ENCODE measurements around the gene MEX3B. TPM values are rescaled to one million over a fixed set of nuclear protein-coding genes. Genes with fewer than 3 reads are reported as not detected.

Gene MEX3B
- total and polyA plus RNA-seq, 9 donors = 2.4 to 8.1 (median 5.2) TPM

- TF ChIP-seq CTCF (IDR thresholded peaks at IDR 0.05) = no peak
- no peak for TF ChIP-seq EP300 (IDR thresholded peaks at IDR 0.05)
- no peak for TF ChIP-seq POLR2A (IDR thresholded peaks at IDR 0.05)
- no peak overlapping the region for H3K4me3 ChIP-seq
- intact Hi-C loops (cut with DNase I) = no loop called here
- 12 to 24% (median 17%) methylated on average over 7 of the region's 7 CpGs for WGBS, 3 donors
- H3K9me3 ChIP-seq = no peaks in the 10 kb centered on the region
- H3K36me3 ChIP-seq = no peaks in the 10 kb centered on the region
- no peak overlapping the region for H3K27ac ChIP-seq
- H3K4me1 ChIP-seq (ENCODE audit: insufficient read depth) = no peaks in the 10 kb centered on the region
- no peaks in the 10 kb centered on the region for H3K27me3 ChIP-seq
- DNase-seq = no peak
Observed at GRCh38 chr15:82056958-82057823, 11.4 kb upstream of the MEX3B start.

- Histone ChIP-seq H3K27ac (no peak overlapping the region), H3K9me3 (no peaks in the 10 kb centered on the region), H3K4me3 (no peak overlapping the region), H3K27me3 (no peaks in the 10 kb centered on the region), H3K4me1 (ENCODE audit: insufficient read depth) (no peaks in the 10 kb centered on the region), H3K36me3 (no peaks in the 10 kb centered on the region)
- 93 to 96% (median 95%) methylated on average over 12 of the region's 12 CpGs for WGBS, 3 donors
- TF ChIP-seq CTCF (IDR thresholded peaks at IDR 0.05) = no peak
- DNase-seq = no peak
- intact Hi-C loops (cut with DNase I) = no loop called here
Observed at GRCh38 chr15:82052751-82053150, 6.9 kb upstream of the MEX3B start.

- no peaks in the 10 kb centered on the region for H3K4me1 ChIP-seq (ENCODE audit: insufficient read depth)
- no peak for DNase-seq
- TF ChIP-seq EP300 (IDR thresholded peaks at IDR 0.05) (no peak), POLR2A (IDR thresholded peaks at IDR 0.05) (no peak), CTCF (IDR thresholded peaks at IDR 0.05) (no peak)
- 32 to 45% (median 40%) methylated on average over 6 of the region's 6 CpGs for WGBS, 3 donors
- H3K4me3 ChIP-seq = no peak overlapping the region
- no peaks in the 10 kb centered on the region for H3K9me3 ChIP-seq
- no peaks in the 10 kb centered on the region for H3K36me3 ChIP-seq
- intact Hi-C loops (cut with DNase I) = no loop called here
- H3K27me3 ChIP-seq = no peaks in the 10 kb centered on the region
- H3K27ac ChIP-seq = no peak overlapping the region
Observed at GRCh38 chr15:82051664-82052063, 5.8 kb upstream of the MEX3B start.

- Histone ChIP-seq H3K4me1 (ENCODE audit: insufficient read depth) (peaks cover 3% of the 10 kb centered on the region), H3K27ac (no peak overlapping the region), H3K9me3 (no peaks in the 10 kb centered on the region), H3K4me3 (no peak overlapping the region), H3K27me3 (no peaks in the 10 kb centered on the region), H3K36me3 (no peaks in the 10 kb centered on the region)
- 75 to 83% (median 81%) methylated on average over 8 of the region's 8 CpGs for WGBS, 3 donors
- TF ChIP-seq EP300 (IDR thresholded peaks at IDR 0.05) (no peak), POLR2A (IDR thresholded peaks at IDR 0.05) (no peak), CTCF (IDR thresholded peaks at IDR 0.05) (no peak)
- intact Hi-C loops (cut with DNase I) = no loop called here
- no peak for DNase-seq
Observed at GRCh38 chr15:82048811-82049210, 3.0 kb upstream of the MEX3B start.
